Spinal cord (tissue), 10 donors: ENCODE data around the gene NSF. TPM values are rescaled to one million over a fixed set of nuclear protein-coding genes. Genes with fewer than 3 reads are reported as not detected.

Experiments used
- DNase-seq, 6 donors: peaks; one replicate each; pipeline versions ENCODE4 v3.0.0 to v3.0.0-alpha.2; 2013 to 2015; ENCODE audit warnings: low spot score in 6 of 6, low read depth in 4 of 6
- H3K27ac ChIP-seq: one replicate; pipeline ENCODE4 v1.5.1; 2013; ENCODE audit warnings: low read depth, low read length, control low read depth
- H3K27me3 ChIP-seq: one replicate; pipeline ENCODE4 v1.6.1; 2013; ENCODE audit warnings: low read length; ENCODE audit not compliant: control insufficient read depth, insufficient read depth
- H3K36me3 ChIP-seq: one replicate; pipeline ENCODE4 v1.6.1; 2013; ENCODE audit warnings: low read length; ENCODE audit not compliant: control insufficient read depth, insufficient read depth
- H3K4me1 ChIP-seq: one replicate; pipeline ENCODE4 v1.6.1; 2013; ENCODE audit warnings: low read length; ENCODE audit not compliant: control insufficient read depth, insufficient read depth
- H3K4me3 ChIP-seq: one replicate; pipeline ENCODE4 v1.5.1; 2013; ENCODE audit warnings: low read depth, low read length, control low read depth
- H3K9me3 ChIP-seq: one replicate; pipeline ENCODE4 v1.6.1; 2013; ENCODE audit warnings: low read length; ENCODE audit not compliant: control insufficient read depth, insufficient read depth
- WGBS: methylation state at CpG from one replicate; pipeline ENCODE4 v1.1.5; 2013; ENCODE audit warnings: missing lambda C conversion rate; ENCODE audit not compliant: insufficient coverage; 5-methylcytosine and 5-hydroxymethylcytosine counted together
- polyA plus RNA-seq, 2 donors: library from polyadenylated mRNA; unstranded; fragments of 120-200 nt; gene quantifications; one replicate each; pipeline ENCODE4 v1.2.1, GENCODE V29; 2013; ENCODE audit not compliant: insufficient read length in 2 of 2
- total RNA-seq, 2 donors: library from RNA; depleted of rRNA in 1 of 2; stranded (reverse); fragments of 120-200 nt in 1 of 2; fragments of >200 nt in 1 of 2; gene quantifications; one replicate each; pipeline versions ENCODE4 v1.2.3 to v1.2.4, GENCODE V29; 2013 to 2014
- donor health status: healthy.

NSF gene
- total and polyA plus RNA-seq, 4 donors: 46.8 to 266 (median 148) TPM

GRCh38 chr17:46796956-46797530 is 206.6 kb downstream of the NSF start:
- no peak for DNase-seq
- H3K27ac ChIP-seq: no peak overlapping the region
- 70% methylated on average over 5 of the region's 8 CpGs for WGBS
- peaks cover 3% of the 10 kb centered on the region for H3K36me3 ChIP-seq
- no peaks in the 10 kb centered on the region for H3K27me3 ChIP-seq
- peaks cover 9% of the 10 kb centered on the region for H3K4me1 ChIP-seq
- H3K4me3 ChIP-seq: no peak overlapping the region
- no peaks in the 10 kb centered on the region for H3K9me3 ChIP-seq

DNA sequence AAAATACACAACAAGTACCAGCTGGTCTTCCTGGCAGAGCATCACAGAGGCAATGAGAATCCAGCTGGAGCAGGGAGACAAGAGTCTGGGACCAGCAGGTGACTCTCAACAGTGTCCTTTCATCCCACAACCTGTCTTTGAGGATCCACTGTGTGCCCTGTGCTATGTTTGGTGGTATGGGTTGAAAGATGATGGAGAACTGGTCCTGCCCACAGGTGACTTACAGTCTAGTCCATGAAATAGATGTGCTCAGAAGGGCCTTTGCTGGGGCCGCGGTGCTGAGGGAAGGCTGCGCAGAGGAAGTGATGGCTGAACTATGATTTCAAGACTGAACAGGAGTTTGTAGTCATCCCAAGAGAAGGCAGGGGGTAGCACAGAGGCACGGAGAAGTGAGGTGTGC is 210.1 kb downstream of the NSF start:
- H3K36me3 ChIP-seq: peaks cover 4% of the 10 kb centered on the region
- no peak overlapping the region for H3K27ac ChIP-seq
- no peak for DNase-seq
- H3K4me3 ChIP-seq: no peak overlapping the region
- peaks cover 9% of the 10 kb centered on the region for H3K4me1 ChIP-seq
- H3K27me3 ChIP-seq: no peaks in the 10 kb centered on the region
- no peaks in the 10 kb centered on the region for H3K9me3 ChIP-seq
- WGBS: 100% methylated on average over 4 of the region's 4 CpGs

DNA sequence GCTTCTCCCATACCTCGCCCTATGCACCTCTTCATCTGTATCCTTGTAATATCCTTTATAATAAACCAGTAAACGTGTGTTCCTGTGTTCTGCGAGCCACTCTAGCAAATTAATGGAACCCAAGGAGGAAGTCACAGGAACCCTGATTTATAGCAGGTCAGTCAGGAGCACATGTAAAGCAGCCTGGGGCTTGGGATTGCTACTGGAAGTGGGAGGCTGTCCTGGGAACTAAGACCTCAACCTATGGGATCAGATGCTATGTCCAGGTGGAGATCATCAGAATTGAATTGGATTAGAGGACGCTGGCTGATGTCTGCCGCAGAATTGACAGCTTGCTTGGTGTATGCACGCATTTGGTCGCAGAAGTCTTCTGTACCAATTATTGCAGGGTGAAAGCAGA is 212.3 kb downstream of the NSF start:
- H3K4me1 ChIP-seq: peaks cover 2% of the 10 kb centered on the region
- H3K4me3 ChIP-seq: no peak overlapping the region
- peaks cover 7% of the 10 kb centered on the region for H3K36me3 ChIP-seq
- no peak for DNase-seq
- no peaks in the 10 kb centered on the region for H3K27me3 ChIP-seq
- WGBS: 96% methylated on average over 3 of the region's 7 CpGs
- no peak overlapping the region for H3K27ac ChIP-seq
- H3K9me3 ChIP-seq: no peaks in the 10 kb centered on the region

- no peak overlapping the region for H3K4me3 ChIP-seq
- WGBS: 88% methylated on average over 5 of the region's 5 CpGs
- no peaks in the 10 kb centered on the region for H3K27me3 ChIP-seq
- DNase-seq: no peak
- peaks cover 7% of the 10 kb centered on the region for H3K36me3 ChIP-seq
- H3K27ac ChIP-seq: no peak overlapping the region
- H3K9me3 ChIP-seq: no peaks in the 10 kb centered on the region
- no peaks in the 10 kb centered on the region for H3K4me1 ChIP-seq
These were observed 213.1 kb downstream of the NSF start for GRCh38 chr17:46803544-46803943.

DNA sequence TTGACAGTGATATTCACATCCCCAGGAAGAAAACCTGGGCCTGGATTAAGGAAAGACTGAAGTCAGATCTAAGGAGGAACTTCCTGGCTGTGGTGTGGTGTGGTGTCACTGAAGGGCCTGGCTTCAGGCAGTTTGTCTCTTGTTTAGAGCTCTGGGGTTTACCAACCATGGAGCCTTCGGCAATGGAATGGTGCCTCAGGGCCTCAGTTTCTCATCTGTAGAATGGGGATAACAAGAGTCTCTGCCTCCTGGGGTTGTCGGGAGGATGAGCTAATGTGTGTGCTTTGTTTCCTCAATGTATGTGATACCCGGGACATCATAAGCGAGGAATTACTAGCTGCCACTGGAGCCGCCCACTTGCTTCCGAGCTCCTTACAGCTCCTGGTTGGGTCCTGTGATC is 215.3 kb downstream of the NSF start:
- H3K27me3 ChIP-seq: no peaks in the 10 kb centered on the region
- 100% methylated on average over 3 of the region's 6 CpGs for WGBS
- peaks cover 13% of the 10 kb centered on the region for H3K4me1 ChIP-seq

More for the DNA sequence above, 215.3 kb downstream of the NSF start:
- Histone ChIP-seq H3K27ac (no peak overlapping the region), H3K36me3 (peaks cover 11% of the 10 kb centered on the region), H3K4me3 (no peak overlapping the region), H3K9me3 (no peaks in the 10 kb centered on the region)
- no peak for DNase-seq

Other genes starting within 250 kb of the NSF start
- gene ARL17B, start 228.9 kb upstream of the NSF start, total RNA-seq: 10 to 100 TPM; 12.7 to 15.2 TPM
- 10 to 100 TPM; 16.1 to 18.6 TPM for gene ARL17B, start 228.9 kb upstream of the NSF start, polyA plus RNA-seq
- 10 to 100 TPM in 1 of 2 donors, 1 to 10 TPM in 1; 6.4 to 15.9 TPM for gene LRRC37A2, start 78.2 kb upstream of the NSF start, total RNA-seq
- gene LRRC37A2, start 78.2 kb upstream of the NSF start, polyA plus RNA-seq: 10 to 100 TPM; 26.2 to 59.2 TPM
- 10 to 100 TPM in 1 of 2 donors, 1 to 10 TPM in 1; 7.6 to 22.3 TPM for gene ARL17A, start 11.0 kb upstream of the NSF start, total RNA-seq
- 10 to 100 TPM; 24.1 to 47.4 TPM for gene ARL17A, start 11.0 kb upstream of the NSF start, polyA plus RNA-seq
- 1 to 10 TPM; 4.0 to 5.0 TPM for gene WNT3, start 228.0 kb downstream of the NSF start, total RNA-seq
- 10 to 100 TPM; 16.4 to 17.1 TPM for gene WNT3, start 228.0 kb downstream of the NSF start, polyA plus RNA-seq